GM19239 (cell line): ENCODE data around the gene MAGEB3.

Experiments
- DNase-seq: peaks from one replicate; pipeline ENCODE4 v3.0.0; 2011; ENCODE audit warnings: low spot score; ENCODE audit not compliant: insufficient read length
- FAIRE-seq: peaks from 2 replicates; lab custom pipeline; 2011; peaks lifted over from hg19 to GRCh38; lab: Jason Lieb, UNC

The MAGEB3 gene

DNA sequence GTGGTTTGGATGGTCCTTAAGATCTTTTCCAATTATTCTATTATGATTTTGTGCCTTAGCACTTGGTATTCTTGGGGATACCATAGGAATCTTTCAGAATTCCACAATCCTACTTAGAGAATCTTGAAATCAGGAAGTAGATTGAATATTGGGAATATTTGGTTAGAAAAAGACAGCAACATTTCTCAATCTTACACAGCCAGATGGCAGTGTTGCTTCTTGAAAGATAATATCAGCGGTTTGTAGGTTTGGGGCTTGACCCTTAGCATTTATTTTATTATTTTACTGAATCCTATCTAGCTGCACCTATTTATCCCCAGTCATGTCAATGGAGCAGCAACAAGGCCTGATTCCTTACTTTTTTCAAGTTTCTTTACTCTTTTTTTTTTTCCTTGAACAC is 45.0 kb downstream of the MAGEB3 start:
- FAIRE-seq (peak; percentile 60), DNase-seq (no peak)

- FAIRE-seq (no peak), DNase-seq (no peak)
Observed at GRCh38 chrX:30278365-30278764, 47.9 kb downstream of the MAGEB3 start.

- DNase-seq (no peak), FAIRE-seq (no peak)
Observed at GRCh38 chrX:30280428-30280827, 50.0 kb downstream of the MAGEB3 start.

DNA sequence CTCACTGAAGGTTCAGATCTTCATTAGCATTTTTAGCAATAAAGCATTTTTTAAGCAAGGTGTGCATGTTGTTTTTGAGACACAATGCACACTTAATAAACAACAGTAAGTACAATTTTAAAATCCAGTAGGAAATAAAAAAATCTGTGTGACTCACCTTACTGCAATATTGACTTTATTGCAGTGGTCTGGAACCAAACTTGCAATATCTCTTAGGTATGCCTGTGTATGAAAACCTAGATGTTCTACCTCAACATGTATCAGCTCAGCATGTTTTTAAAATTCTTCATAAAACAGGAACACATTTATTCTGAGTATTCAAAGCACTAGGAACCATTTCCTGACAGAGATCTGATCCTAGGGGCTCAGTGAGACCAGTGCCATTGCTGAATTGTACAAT is 52.1 kb downstream of the MAGEB3 start:
- DNase-seq (no peak), FAIRE-seq (peak; percentile 37)

DNA sequence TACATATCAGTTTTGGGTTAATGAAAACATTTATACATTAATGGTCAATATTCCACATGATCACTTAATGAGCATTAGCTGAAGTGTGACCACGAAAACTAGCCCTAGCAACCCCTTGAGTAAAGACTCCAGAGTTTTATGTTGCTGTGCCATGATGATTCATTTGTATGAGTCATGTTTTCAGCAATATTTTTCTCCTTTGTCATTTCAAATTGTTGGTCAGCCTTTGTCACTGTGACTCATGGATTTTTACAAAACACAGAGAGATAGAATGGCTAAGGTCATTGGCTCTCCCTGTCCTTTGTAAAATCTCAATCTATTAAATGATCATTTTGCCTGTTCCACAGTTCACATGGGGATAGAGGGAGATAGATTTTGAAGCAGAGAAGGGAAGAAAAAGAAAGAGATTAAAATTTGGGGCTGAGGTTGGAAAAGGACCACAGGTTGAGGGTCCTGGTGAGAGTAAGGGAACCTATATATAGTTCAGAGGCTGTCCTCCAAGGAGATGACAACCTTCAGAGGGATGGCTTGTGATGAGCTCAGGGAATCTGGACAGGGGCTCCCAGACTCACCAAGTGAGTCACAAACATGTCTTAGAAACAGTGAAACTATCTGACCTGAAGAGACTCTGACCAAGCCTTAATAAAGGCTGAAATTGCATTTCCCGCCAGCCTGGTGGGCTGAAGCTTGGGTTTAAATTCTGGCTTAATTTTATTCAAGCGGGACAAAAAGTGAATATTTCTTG is 53.2 kb downstream of the MAGEB3 start:
- no peak for FAIRE-seq
- no peak for DNase-seq
